K562 (cell line): ENCODE results near the gene MRM3.

Source experiments
- EGR1 ChIP-seq: fragments of 450-650 bp; conservative IDR thresholded peaks from 2 replicates; pipeline ENCODE4 v1.6.1; 2017; ENCODE audit warnings: mild to moderate bottlenecking
- FOXP1 ChIP-seq: sonication (generic); formaldehyde crosslinking; IDR thresholded peaks from 2 replicates; pipeline ENCODE4 v1.8.0; 2022; ENCODE audit warnings: mild to moderate bottlenecking, missing genetic modification reagents
- GATA2 ChIP-seq: sonication (generic); formaldehyde crosslinking; IDR thresholded peaks from 2 replicates; pipeline ENCODE4 v1.4.0; 2020; ENCODE audit warnings: mild to moderate bottlenecking, missing genetic modification reagents
- ZBTB40 ChIP-seq, 2 experiments: fragments of 450-650 bp in 1 of 2; sonication (generic) in 1 of 2; formaldehyde crosslinking in 1 of 2; IDR thresholded peaks; 2 replicates each; pipeline versions ENCODE4 v1.7.1 to v1.9.0; 2016 to 2022; ENCODE audit warnings: inconsistent platforms in 1 of 2, mild to moderate bottlenecking in 1 of 2, missing genetic modification reagents in 1 of 2
- ZBTB8A ChIP-seq: fragments of 450-650 bp; IDR thresholded peaks from 2 replicates; pipeline ENCODE4 v1.6.1; 2018; ENCODE audit warnings: mild to moderate bottlenecking, moderate library complexity; ENCODE audit not compliant: partially characterized antibody
- ZNF41 ChIP-seq: fragments of 250-450 bp; sonication (Bioruptor Pico); conservative IDR thresholded peaks from 2 replicates; pipeline ENCODE4 v1.4.0; 2020; ENCODE audit warnings: mild to moderate bottlenecking
- TF ChIP-seq, protein P1 (sequence below), 3 experiments: IDR thresholded peaks in 2 of 3; conservative IDR thresholded peaks in 1 of 3; 2 replicates each; pipeline ENCODE4 v1.5.1; 2011 to 2012; ENCODE audit warnings: low read length in 3 of 3, mild to moderate bottlenecking in 3 of 3, control low read depth in 2 of 3, improper control_type of control experiment in 1 of 3, inconsistent platforms in 1 of 3, low read depth in 1 of 3, mixed read lengths in 1 of 3, moderate library complexity in 1 of 3; ENCODE audit not compliant: insufficient read depth in 2 of 3
- TF ChIP-seq, protein P2 (sequence below): sonication (generic); formaldehyde crosslinking; IDR thresholded peaks from 2 replicates; pipeline ENCODE4 v1.8.0; 2022; ENCODE audit warnings: missing genetic modification reagents, mild to moderate bottlenecking, borderline replicate concordance

- TF ChIP-seq FOXP1 (CRISPR knock-in tag) (no peak), ZBTB8A (no peak), ZBTB40 (IDR thresholded peaks at IDR 0.05) (no peak), ZBTB40 (CRISPR knock-in tag; IDR thresholded peaks at IDR 0.05) (no peak), EGR1 (no peak), GATA2 (CRISPR knock-in tag) (no peak), ZNF41 (CRISPR knock-in tag) (no peak)
- TF ChIP-seq, protein P1, sequence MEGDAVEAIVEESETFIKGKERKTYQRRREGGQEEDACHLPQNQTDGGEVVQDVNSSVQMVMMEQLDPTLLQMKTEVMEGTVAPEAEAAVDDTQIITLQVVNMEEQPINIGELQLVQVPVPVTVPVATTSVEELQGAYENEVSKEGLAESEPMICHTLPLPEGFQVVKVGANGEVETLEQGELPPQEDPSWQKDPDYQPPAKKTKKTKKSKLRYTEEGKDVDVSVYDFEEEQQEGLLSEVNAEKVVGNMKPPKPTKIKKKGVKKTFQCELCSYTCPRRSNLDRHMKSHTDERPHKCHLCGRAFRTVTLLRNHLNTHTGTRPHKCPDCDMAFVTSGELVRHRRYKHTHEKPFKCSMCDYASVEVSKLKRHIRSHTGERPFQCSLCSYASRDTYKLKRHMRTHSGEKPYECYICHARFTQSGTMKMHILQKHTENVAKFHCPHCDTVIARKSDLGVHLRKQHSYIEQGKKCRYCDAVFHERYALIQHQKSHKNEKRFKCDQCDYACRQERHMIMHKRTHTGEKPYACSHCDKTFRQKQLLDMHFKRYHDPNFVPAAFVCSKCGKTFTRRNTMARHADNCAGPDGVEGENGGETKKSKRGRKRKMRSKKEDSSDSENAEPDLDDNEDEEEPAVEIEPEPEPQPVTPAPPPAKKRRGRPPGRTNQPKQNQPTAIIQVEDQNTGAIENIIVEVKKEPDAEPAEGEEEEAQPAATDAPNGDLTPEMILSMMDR (IDR thresholded peaks at IDR 0.05 in 2 of 3, conservative IDR thresholded peaks at IDR 0.05 in 1 of 3; ENCODE audit: insufficient read depth in 2 of 3, low read depth in 1 of 3, low read length in 3 of 3) = no peak
- TF ChIP-seq, protein P2, sequence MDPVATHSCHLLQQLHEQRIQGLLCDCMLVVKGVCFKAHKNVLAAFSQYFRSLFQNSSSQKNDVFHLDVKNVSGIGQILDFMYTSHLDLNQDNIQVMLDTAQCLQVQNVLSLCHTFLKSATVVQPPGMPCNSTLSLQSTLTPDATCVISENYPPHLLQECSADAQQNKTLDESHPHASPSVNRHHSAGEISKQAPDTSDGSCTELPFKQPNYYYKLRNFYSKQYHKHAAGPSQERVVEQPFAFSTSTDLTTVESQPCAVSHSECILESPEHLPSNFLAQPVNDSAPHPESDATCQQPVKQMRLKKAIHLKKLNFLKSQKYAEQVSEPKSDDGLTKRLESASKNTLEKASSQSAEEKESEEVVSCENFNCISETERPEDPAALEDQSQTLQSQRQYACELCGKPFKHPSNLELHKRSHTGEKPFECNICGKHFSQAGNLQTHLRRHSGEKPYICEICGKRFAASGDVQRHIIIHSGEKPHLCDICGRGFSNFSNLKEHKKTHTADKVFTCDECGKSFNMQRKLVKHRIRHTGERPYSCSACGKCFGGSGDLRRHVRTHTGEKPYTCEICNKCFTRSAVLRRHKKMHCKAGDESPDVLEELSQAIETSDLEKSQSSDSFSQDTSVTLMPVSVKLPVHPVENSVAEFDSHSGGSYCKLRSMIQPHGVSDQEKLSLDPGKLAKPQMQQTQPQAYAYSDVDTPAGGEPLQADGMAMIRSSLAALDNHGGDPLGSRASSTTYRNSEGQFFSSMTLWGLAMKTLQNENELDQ (CRISPR knock-in tag) = no peak
Observed at GRCh38 chr17:799261-799660, 17.1 kb downstream of the MRM3 start.
